Mesothelial cell of epicardium (in vitro differentiated cells): ENCODE data around the gene UGT1A10. TPM values are rescaled to one million over a fixed set of nuclear protein-coding genes. Genes with fewer than 3 reads are reported as not detected.

Source experiments
- DNase-seq, 2 experiments: peaks; one replicate each; pipeline ENCODE4 v3.0.0; 2021; ENCODE audit warnings: low spot score in 2 of 2; ENCODE audit not compliant: unreplicated experiment in 2 of 2
- H3K27ac Mint-ChIP-seq: 2 replicates; pipeline ENCODE4 v1.8.0; 2021; ENCODE audit warnings: mixed read lengths
- H3K27me3 Mint-ChIP-seq: 2 replicates; pipeline ENCODE4 v1.8.0; 2021; ENCODE audit warnings: low read depth, mixed read lengths
- H3K36me3 Mint-ChIP-seq: 2 replicates; pipeline ENCODE4 v1.8.0; 2021; ENCODE audit warnings: mixed read lengths
- H3K4me1 Mint-ChIP-seq: 2 replicates; pipeline ENCODE4 v1.8.0; 2021; ENCODE audit warnings: mixed read lengths
- H3K4me3 Mint-ChIP-seq: 2 replicates; pipeline ENCODE4 v1.8.0; 2021; ENCODE audit warnings: mild to moderate bottlenecking, moderate library complexity, mixed read lengths
- H3K9me3 Mint-ChIP-seq: 2 replicates; pipeline ENCODE4 v1.8.0; 2021; ENCODE audit warnings: mixed read lengths
- CTCF ChIP-seq: fragments of 200-600 bp; sonication (generic); IDR thresholded peaks from one replicate; pipeline ENCODE4 v1.5.0; 2021; ENCODE audit warnings: antibody characterized with exemption; ENCODE audit not compliant: unreplicated experiment
- total RNA-seq: library from RNA; stranded (reverse); gene quantifications from 3 replicates; pipeline ENCODE4 v1.2.1, GENCODE V29; 2021

Gene UGT1A10
- total RNA-seq, 1 donor from 2014 or later, result not detected

GRCh38 chr2:233814056-233814835 lies 178.0 kb downstream of the UGT1A10 start:
- peaks cover 22% of the 10 kb centered on the region for H3K27me3 Mint-ChIP-seq
- peaks cover 3% of the 10 kb centered on the region for H3K36me3 Mint-ChIP-seq
- H3K27ac Mint-ChIP-seq, result no peak overlapping the region
- H3K9me3 Mint-ChIP-seq, result peaks cover 15% of the 10 kb centered on the region
- peak in 1 of 2 experiments; percentile 8 for DNase-seq
- no peak for TF ChIP-seq CTCF
- peaks cover 18% of the 10 kb centered on the region for H3K4me1 Mint-ChIP-seq
- no peak overlapping the region for H3K4me3 Mint-ChIP-seq

GRCh38 chr2:233815861-233816260 lies 179.6 kb downstream of the UGT1A10 start:
- no peak for TF ChIP-seq CTCF
- Mint-ChIP-seq H3K9me3 (peaks cover 15% of the 10 kb centered on the region), H3K4me3 (no peak overlapping the region), H3K27ac (no peak overlapping the region), H3K4me1 (peaks cover 18% of the 10 kb centered on the region), H3K36me3 (peaks cover 3% of the 10 kb centered on the region), H3K27me3 (peaks cover 20% of the 10 kb centered on the region)
- no peak for DNase-seq

GRCh38 chr2:233816334-233816733 lies 180.1 kb downstream of the UGT1A10 start:
- Mint-ChIP-seq H3K36me3 (peaks cover 3% of the 10 kb centered on the region), H3K4me1 (peaks cover 18% of the 10 kb centered on the region), H3K27me3 (peaks cover 16% of the 10 kb centered on the region), H3K4me3 (no peak overlapping the region), H3K27ac (peak overlapping the region; percentile 83), H3K9me3 (peaks cover 15% of the 10 kb centered on the region)
- DNase-seq, result no peak
- TF ChIP-seq CTCF, result no peak

- no peak for DNase-seq
- Mint-ChIP-seq H3K27me3 (peaks cover 14% of the 10 kb centered on the region), H3K4me3 (no peak overlapping the region), H3K27ac (peak overlapping the region; percentile 83), H3K9me3 (peaks cover 15% of the 10 kb centered on the region), H3K36me3 (peaks cover 3% of the 10 kb centered on the region), H3K4me1 (peaks cover 18% of the 10 kb centered on the region)
- TF ChIP-seq CTCF, result no peak
These were observed 180.5 kb downstream of the UGT1A10 start for GRCh38 chr2:233816771-233817170.

GRCh38 chr2:233817361-233817911 lies 181.2 kb downstream of the UGT1A10 start:
- Mint-ChIP-seq H3K4me3 (no peak overlapping the region), H3K27ac (peak overlapping the region; percentile 57)

More at GRCh38 chr2:233817361-233817911, 181.2 kb downstream of the UGT1A10 start:
- TF ChIP-seq CTCF, result no peak
- Mint-ChIP-seq H3K9me3 (peaks cover 15% of the 10 kb centered on the region), H3K36me3 (peaks cover 3% of the 10 kb centered on the region), H3K27me3 (peaks cover 9% of the 10 kb centered on the region), H3K4me1 (peaks cover 18% of the 10 kb centered on the region)
- DNase-seq, result peak in 1 of 2 experiments; percentile 6
